Panc1 (cell line): ENCODE measurements around the gene CORO7. TPM values are rescaled to one million over a fixed set of nuclear protein-coding genes. Genes with fewer than 3 reads are reported as not detected.

Experiments used
- ATAC-seq: fragments of 200-7000 bp; cut with Tn5 transposase; 2 replicates; pipeline ENCODE4 v1.9.1; 2020; ENCODE audit warnings: mild to moderate bottlenecking, moderate library complexity
- BruUV-seq: library from RNA; stranded (reverse); fragments of 400-500 nt; replicated peaks from 2 replicates; lab custom pipeline; 2021; lab: Mats Ljungman, UMichigan
- CTCF ChIA-PET: fragments of 300-600 bp; sonication (Branson Sonifier 250); formaldehyde crosslinking; loops from one replicate; lab custom pipeline; 2022; ENCODE audit warnings: antibody characterized with exemption; lab: Charles Lee
- POLR2A ChIA-PET: fragments of 300-600 bp; sonication (Branson Sonifier 250); formaldehyde crosslinking; loops from one replicate; lab custom pipeline; 2022; ENCODE audit warnings: antibody characterized with exemption; lab: Charles Lee
- DNase-seq: peaks from one replicate; pipeline ENCODE4 v3.0.0-alpha.2; 2010; ENCODE audit warnings: low read depth, low spot score
- H3K27ac ChIP-seq: 2 replicates; pipeline ENCODE4 v1.5.1; 2011; ENCODE audit warnings: mild to moderate bottlenecking, low read length, inconsistent platforms
- H3K27me3 ChIP-seq: fragments of 200-500 bp; sonication (Bioruptor generic); 2 replicates; pipeline ENCODE4 v1.6.0; 2014; ENCODE audit warnings: low read length, inconsistent platforms; ENCODE audit not compliant: control insufficient read depth, insufficient read depth
- H3K36me3 ChIP-seq: fragments of 200-500 bp; sonication (Bioruptor generic); 2 replicates; pipeline ENCODE4 v1.5.1; 2014; ENCODE audit warnings: inconsistent platforms, mild to moderate bottlenecking, low read length, moderate library complexity; ENCODE audit not compliant: control insufficient read depth, insufficient read depth
- H3K4me1 ChIP-seq: 2 replicates; pipeline ENCODE4 v1.5.1; 2011; ENCODE audit warnings: inconsistent platforms, mild to moderate bottlenecking, low read length, moderate library complexity; ENCODE audit not compliant: control insufficient read depth, insufficient read depth
- H3K4me3 ChIP-seq, 2 experiments: 2 replicates each; pipeline ENCODE4 v1.5.1; 2011 to 2012; ENCODE audit warnings: low read depth in 2 of 2, low read length in 2 of 2, mild to moderate bottlenecking in 2 of 2, inconsistent platforms in 1 of 2, moderate library complexity in 1 of 2
- H3K9me3 ChIP-seq: fragments of 200-500 bp; sonication (Bioruptor generic); 2 replicates; pipeline ENCODE4 v1.5.1; 2014; ENCODE audit warnings: low read depth, mild to moderate bottlenecking, inconsistent platforms, low read length, moderate library complexity; ENCODE audit not compliant: control insufficient read depth, insufficient read depth
- CTCF ChIP-seq: fragments of 450-650 bp; IDR thresholded peaks from 2 replicates; pipeline ENCODE4 v1.5.1; 2017; ENCODE audit warnings: mild to moderate bottlenecking
- POLR2AphosphoS5 ChIP-seq: IDR thresholded peaks from 2 replicates; pipeline ENCODE4 v1.6.1; 2012; ENCODE audit warnings: mild to moderate bottlenecking, low read depth, low read length, moderate library complexity
- SIN3A ChIP-seq: IDR thresholded peaks from 2 replicates; pipeline ENCODE4 v1.6.1; 2012; ENCODE audit warnings: low read depth, mild to moderate bottlenecking, low read length, moderate library complexity, borderline replicate concordance; ENCODE audit not compliant: insufficient read depth
- TCF7L2 ChIP-seq: IDR thresholded peaks from 2 replicates; pipeline ENCODE4 v1.6.1; 2011; ENCODE audit warnings: mild to moderate bottlenecking, low read depth, low read length, inconsistent platforms
- in situ Hi-C: cut with HindIII; loops from 2 replicates; pipeline ENCODE4 v1.10.0; 2016; ENCODE audit warnings: low sequenced_read_pairs, low pct_unique_long_range_greater_than_20kb
- intact Hi-C: fragments of 100-400 bp; cut with micrococcal nuclease; formaldehyde crosslinking; loops from one replicate; pipeline ENCODE4 v1.10.0; 2022; ENCODE audit not compliant: unreplicated experiment
- total RNA-seq: library from RNA; stranded (reverse); gene quantifications from one replicate; pipeline ENCODE4 v1.2.1, GENCODE V29; 2021; ENCODE audit not compliant: unreplicated experiment
- TF ChIP-seq, protein P1 (sequence below), 2 experiments: IDR thresholded peaks; 2 replicates each; pipeline ENCODE4 v1.6.1; 2011 to 2012; ENCODE audit warnings: low read depth in 2 of 2, control low read depth in 1 of 2, low read length in 1 of 2, mild to moderate bottlenecking in 1 of 2, moderate library complexity in 1 of 2; ENCODE audit not compliant: insufficient read depth in 1 of 2

CORO7 gene
- total RNA-seq, 1 experiment from 2014 or later, result 37.5 TPM

DNA sequence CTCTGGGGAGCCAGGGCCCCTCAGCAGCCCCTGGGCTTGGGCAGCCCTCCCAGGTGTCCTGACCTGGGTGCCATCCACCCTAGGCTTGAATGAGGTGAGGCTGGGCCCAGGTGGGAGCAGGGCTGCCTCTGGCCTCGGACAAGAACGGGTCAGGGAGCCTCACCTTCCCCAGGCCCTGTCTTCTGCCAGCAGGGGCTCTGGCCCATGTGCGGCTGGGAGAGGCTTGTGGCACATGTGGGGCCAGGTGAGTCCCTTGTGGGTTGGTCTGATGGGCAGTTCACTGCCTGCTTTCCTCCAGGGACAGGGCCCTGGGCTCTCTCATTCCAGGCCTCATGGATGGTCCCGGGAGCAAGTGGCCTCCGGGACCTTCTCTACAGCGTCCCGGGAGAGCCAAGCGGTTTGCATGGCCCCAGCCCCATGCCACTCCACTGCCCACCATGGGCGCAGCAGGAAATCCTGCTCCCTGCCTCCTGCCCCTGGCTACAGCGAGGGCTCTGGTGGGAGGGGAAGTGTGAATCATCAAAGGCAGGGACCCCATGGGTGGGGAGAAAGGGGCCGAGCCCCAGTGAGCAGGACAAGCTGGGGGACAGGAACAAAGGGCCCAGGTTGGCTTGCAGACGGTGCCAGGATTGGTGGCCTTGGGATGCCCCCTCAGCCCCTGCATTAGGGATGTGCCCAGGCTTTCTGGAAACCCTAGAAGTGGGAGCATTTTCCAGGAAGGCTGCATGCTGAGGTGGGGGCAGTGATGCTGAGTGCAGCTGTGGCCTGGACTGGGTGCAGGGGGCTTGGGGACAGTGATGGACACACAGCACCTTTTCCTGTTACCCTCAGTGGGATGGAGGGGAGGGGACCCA lies 32.6 kb downstream of the CORO7 start:
- H3K27me3 ChIP-seq, result no peaks in the 10 kb centered on the region
- intact Hi-C loops (no loop called here), in situ Hi-C loops (no loop called here)
- BruUV-seq, result no TSS peak
- ChIA-PET CTCF (no interaction called here), POLR2A (no interaction called here)
- peaks cover 40% of the 10 kb centered on the region for H3K4me1 ChIP-seq
- H3K27ac ChIP-seq, result no peak overlapping the region
- no peak overlapping the region for H3K4me3 ChIP-seq
- no peaks in the 10 kb centered on the region for H3K9me3 ChIP-seq
- TF ChIP-seq CTCF (no peak), POLR2AphosphoS5 (peak; percentile 33; the same call in 1 of the 2 replicates)
- H3K36me3 ChIP-seq, result no peaks in the 10 kb centered on the region
- no peak for DNase-seq
- peak; percentile 3; the same call in 1 of the 2 replicates for ATAC-seq

GRCh38 chr16:4382795-4383357 lies 33.5 kb downstream of the CORO7 start:
- intact Hi-C loops (no loop called here), in situ Hi-C loops (no loop called here)
- DNase-seq (no peak), ATAC-seq (0 out of 2 replicates have a peak, but pooled peaks have one; percentile 0)
- no TSS peak for BruUV-seq
- no peak for TF ChIP-seq TCF7L2
- no peak for TF ChIP-seq POLR2AphosphoS5
- no peak for TF ChIP-seq CTCF
- Histone ChIP-seq H3K27me3 (no peaks in the 10 kb centered on the region), H3K9me3 (no peaks in the 10 kb centered on the region), H3K36me3 (no peaks in the 10 kb centered on the region), H3K27ac (no peak overlapping the region), H3K4me1 (peaks cover 47% of the 10 kb centered on the region), H3K4me3 (no peak overlapping the region)
- CTCF ChIA-PET, result no interaction called here
- POLR2A ChIA-PET, result no interaction called here

DNA sequence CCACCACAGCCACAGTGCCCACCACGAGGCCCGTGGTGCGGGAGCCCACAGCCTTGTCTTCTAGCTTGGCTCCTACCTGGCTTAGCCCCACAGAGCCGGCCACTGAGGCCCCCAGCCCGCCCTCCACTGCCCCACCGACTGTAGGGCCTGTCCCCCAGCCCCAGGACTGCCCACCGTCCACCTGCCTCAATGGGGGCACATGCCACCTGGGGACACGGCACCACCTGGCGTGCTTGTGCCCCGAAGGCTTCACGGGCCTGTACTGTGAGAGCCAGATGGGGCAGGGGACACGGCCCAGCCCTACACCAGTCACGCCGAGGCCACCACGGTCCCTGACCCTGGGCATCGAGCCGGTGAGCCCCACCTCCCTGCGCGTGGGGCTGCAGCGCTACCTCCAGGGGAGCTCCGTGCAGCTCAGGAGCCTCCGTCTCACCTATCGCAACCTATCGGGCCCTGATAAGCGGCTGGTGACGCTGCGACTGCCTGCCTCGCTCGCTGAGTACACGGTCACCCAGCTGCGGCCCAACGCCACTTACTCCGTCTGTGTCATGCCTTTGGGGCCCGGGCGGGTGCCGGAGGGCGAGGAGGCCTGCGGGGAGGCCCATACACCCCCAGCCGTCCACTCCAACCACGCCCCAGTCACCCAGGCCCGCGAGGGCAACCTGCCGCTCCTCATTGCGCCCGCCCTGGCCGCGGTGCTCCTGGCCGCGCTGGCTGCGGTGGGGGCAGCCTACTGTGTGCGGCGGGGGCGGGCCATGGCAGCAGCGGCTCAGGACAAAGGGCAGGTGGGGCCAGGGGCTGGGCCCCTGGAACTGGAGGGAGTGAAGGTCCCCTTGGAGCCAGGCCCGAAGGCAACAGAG lies 34.2 kb downstream of the CORO7 start:
- ChIA-PET CTCF (no interaction called here), POLR2A (no interaction called here)
- Histone ChIP-seq H3K27me3 (no peaks in the 10 kb centered on the region), H3K36me3 (no peaks in the 10 kb centered on the region), H3K4me1 (peaks cover 49% of the 10 kb centered on the region), H3K27ac (no peak overlapping the region), H3K9me3 (no peaks in the 10 kb centered on the region), H3K4me3 (no peak overlapping the region)
- TF ChIP-seq SIN3A (no peak), POLR2AphosphoS5 (no peak), CTCF (no peak), TCF7L2 (no peak)
- TF ChIP-seq, protein P1, sequence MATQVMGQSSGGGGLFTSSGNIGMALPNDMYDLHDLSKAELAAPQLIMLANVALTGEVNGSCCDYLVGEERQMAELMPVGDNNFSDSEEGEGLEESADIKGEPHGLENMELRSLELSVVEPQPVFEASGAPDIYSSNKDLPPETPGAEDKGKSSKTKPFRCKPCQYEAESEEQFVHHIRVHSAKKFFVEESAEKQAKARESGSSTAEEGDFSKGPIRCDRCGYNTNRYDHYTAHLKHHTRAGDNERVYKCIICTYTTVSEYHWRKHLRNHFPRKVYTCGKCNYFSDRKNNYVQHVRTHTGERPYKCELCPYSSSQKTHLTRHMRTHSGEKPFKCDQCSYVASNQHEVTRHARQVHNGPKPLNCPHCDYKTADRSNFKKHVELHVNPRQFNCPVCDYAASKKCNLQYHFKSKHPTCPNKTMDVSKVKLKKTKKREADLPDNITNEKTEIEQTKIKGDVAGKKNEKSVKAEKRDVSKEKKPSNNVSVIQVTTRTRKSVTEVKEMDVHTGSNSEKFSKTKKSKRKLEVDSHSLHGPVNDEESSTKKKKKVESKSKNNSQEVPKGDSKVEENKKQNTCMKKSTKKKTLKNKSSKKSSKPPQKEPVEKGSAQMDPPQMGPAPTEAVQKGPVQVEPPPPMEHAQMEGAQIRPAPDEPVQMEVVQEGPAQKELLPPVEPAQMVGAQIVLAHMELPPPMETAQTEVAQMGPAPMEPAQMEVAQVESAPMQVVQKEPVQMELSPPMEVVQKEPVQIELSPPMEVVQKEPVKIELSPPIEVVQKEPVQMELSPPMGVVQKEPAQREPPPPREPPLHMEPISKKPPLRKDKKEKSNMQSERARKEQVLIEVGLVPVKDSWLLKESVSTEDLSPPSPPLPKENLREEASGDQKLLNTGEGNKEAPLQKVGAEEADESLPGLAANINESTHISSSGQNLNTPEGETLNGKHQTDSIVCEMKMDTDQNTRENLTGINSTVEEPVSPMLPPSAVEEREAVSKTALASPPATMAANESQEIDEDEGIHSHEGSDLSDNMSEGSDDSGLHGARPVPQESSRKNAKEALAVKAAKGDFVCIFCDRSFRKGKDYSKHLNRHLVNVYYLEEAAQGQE (IDR thresholded peaks at IDR 0.05; ENCODE audit: insufficient read depth in 1 of 2, low read depth in 2 of 2, low read length in 1 of 2), result no peak
- in situ Hi-C loops, result no loop called here
- intact Hi-C loops, result no loop called here
- DNase-seq, result no peak
- no peak for ATAC-seq
- no TSS peak for BruUV-seq
